ENCODE results near the gene WNT7A.

WNT7A gene

DNA sequence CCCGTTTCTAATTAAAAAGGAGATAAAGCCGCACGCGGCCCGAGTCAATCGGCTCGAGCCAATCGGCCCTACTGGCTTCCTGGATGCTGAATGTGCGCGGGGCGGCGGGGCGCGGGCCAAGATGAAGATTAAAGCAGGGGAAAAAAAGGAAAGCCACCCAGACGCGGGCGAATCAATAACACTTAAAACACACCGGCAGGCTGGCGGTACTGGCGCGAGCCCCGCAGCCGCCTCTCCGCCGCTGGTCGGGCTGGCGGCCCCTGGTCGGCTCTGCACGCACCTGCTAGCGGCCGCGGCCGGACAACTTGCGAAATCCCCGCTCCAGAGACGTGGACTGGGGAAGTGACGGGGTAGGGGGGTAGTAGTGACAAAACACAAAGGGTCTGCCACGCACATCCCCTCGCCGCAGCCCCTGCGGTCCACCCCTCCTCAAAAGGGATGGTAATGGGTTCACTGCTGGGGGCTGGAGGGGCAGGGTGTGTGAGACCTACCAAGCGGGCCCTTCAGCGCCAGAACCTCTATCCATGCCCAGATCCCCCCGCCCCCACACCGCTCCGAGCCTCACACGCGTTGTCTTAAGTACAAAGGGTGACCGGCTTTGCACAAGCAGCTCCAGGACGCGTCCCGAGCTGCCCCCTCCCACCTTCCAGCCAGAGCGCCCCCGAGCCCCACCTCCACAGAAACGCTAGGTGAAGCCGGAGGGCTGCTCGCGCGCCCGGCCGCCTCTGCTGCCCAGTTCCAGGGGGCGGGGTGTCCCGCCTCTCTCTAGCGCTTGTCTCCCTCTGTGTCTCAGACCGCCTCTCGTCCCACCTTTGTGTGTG, 1.4 kb downstream of the WNT7A start:
- H3K4me3 ChIP-seq (ENCODE audit: low read depth in 1 of 2, low read length in 1 of 2) = peak overlapping the region in 1 of 2 experiments; percentile 14
- H3K4me1 ChIP-seq (ENCODE audit: control insufficient read depth in 1 of 2, insufficient read depth in 1 of 2, low read depth in 1 of 2, low read length in 1 of 2) = peaks cover 2 to 3% of the 10 kb centered on the region in 2 experiments
- no peak overlapping the region for H3K27ac ChIP-seq
- H3K9me3 ChIP-seq = no peaks in the 10 kb centered on the region
- H3K36me3 ChIP-seq = no peaks in the 10 kb centered on the region
- H3K27me3 ChIP-seq = peaks cover 97% of the 10 kb centered on the region
- TF ChIP-seq, protein P1, sequence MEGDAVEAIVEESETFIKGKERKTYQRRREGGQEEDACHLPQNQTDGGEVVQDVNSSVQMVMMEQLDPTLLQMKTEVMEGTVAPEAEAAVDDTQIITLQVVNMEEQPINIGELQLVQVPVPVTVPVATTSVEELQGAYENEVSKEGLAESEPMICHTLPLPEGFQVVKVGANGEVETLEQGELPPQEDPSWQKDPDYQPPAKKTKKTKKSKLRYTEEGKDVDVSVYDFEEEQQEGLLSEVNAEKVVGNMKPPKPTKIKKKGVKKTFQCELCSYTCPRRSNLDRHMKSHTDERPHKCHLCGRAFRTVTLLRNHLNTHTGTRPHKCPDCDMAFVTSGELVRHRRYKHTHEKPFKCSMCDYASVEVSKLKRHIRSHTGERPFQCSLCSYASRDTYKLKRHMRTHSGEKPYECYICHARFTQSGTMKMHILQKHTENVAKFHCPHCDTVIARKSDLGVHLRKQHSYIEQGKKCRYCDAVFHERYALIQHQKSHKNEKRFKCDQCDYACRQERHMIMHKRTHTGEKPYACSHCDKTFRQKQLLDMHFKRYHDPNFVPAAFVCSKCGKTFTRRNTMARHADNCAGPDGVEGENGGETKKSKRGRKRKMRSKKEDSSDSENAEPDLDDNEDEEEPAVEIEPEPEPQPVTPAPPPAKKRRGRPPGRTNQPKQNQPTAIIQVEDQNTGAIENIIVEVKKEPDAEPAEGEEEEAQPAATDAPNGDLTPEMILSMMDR (IDR thresholded peaks at IDR 0.05) = no peak

DNA sequence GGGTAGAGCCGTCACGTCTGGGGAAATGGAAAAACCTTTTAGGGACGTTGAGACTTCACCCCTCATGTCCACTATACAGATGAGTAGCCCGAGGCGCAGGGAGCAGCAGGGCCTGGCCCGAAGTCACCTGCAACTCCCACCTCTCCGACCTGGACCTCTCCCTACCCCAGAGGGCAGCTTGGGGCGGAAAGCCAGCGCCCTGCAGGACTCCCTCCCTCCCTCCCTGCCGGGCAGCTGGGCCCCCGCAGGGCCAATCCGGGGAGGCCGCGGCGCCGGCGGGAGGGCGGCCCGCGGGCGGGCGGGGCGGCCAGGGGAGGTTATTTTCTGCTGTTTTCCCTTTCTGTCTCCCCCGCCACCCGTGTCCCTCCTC, 2.0 kb downstream of the WNT7A start:
- Histone ChIP-seq H3K27ac (no peak overlapping the region), H3K27me3 (peaks cover 91% of the 10 kb centered on the region), H3K36me3 (no peaks in the 10 kb centered on the region), H3K4me3 (ENCODE audit: low read depth in 1 of 2, low read length in 1 of 2) (no peak overlapping the region), H3K4me1 (ENCODE audit: control insufficient read depth in 1 of 2, insufficient read depth in 1 of 2, low read depth in 1 of 2, low read length in 1 of 2) (peaks cover 2 to 3% of the 10 kb centered on the region in 2 experiments), H3K9me3 (no peaks in the 10 kb centered on the region)
- TF ChIP-seq, protein P1 (IDR thresholded peaks at IDR 0.05) = no peak

DNA sequence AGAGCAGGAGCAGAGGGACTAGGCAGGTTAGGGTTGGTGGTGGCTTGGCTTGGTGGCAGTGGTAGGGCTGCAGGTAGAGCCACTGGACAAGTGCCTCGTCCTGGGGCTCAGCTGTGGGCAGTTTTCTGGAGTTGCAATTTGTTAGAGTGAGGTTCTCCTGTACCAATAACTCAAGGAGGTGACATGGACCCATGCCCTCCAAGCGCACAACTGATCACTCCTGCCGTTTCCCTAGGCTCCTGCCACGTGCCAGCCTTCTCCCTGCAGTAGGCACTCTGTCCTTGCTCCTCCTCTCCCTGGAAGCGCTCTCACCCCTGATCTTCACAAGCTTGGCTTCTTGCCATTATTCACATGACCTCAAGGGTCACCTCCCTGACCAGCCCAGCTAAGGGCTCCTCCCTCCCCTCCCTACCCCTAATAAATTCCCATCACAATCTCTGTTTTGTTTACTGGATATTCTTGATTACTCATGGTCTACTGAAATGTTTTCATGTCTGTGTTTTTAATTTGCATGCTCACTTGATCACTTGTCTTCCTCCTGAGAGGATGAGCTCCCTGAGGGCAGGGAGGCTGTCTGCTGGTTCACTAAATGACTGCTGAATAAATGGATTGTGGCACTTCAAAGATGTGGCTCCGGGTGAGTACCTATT, 3.3 kb downstream of the WNT7A start:
- Histone ChIP-seq H3K4me3 (ENCODE audit: low read depth in 1 of 2, low read length in 1 of 2) (no peak overlapping the region), H3K9me3 (no peaks in the 10 kb centered on the region), H3K27me3 (peaks cover 83% of the 10 kb centered on the region), H3K4me1 (ENCODE audit: control insufficient read depth in 1 of 2, insufficient read depth in 1 of 2, low read depth in 1 of 2, low read length in 1 of 2) (peaks cover 2 to 3% of the 10 kb centered on the region in 2 experiments), H3K36me3 (no peaks in the 10 kb centered on the region), H3K27ac (no peak overlapping the region)
- TF ChIP-seq, protein P1 (IDR thresholded peaks at IDR 0.05) = no peak

DNA sequence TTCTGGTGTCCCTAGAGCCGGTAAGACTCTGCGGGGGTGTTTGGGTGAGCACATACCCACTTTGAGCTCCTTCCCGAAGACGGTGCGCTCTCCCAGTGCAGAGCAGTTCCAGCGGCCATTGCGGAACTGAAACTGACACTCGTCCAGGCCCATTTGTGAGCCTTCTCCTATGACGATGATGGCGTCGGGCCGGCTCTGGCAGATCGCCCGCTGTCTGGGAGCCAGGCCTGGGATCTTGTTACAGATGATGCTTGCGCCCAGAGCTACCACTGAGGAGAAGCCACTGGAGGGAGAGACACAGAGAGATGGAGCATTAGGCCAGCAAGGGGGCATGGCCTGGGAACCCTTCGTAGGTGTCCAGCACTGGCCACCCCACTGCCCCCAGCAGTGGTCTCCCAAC, 5.0 kb downstream of the WNT7A start:
- Histone ChIP-seq H3K4me1 (ENCODE audit: control insufficient read depth in 1 of 2, insufficient read depth in 1 of 2, low read depth in 1 of 2, low read length in 1 of 2) (peaks cover 2 to 3% of the 10 kb centered on the region in 2 experiments), H3K9me3 (no peaks in the 10 kb centered on the region), H3K27ac (no peak overlapping the region), H3K36me3 (no peaks in the 10 kb centered on the region), H3K4me3 (ENCODE audit: low read depth in 1 of 2, low read length in 1 of 2) (no peak overlapping the region), H3K27me3 (peaks cover 67% of the 10 kb centered on the region)
- TF ChIP-seq, protein P1 (IDR thresholded peaks at IDR 0.05) = no peak

DNA sequence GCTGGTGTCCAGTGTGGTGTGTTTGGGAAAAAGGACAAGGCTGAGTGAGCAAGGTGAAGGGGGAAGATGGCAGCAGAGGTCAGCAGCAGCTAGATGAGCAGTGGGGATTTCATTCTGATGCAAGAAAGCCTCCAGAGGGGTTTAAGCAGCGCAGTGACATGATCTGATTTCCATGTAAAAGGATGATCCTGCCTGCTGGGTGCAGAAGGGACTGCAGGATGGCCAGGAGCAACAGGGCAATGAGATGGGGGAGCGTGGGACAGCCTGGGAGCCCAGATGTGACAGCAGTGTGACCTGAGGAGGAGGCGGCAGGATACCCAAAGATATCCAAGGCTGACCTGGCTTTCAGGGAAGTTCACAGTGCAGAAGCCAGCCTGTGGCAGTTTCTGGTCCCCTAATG, 6.1 kb downstream of the WNT7A start:
- H3K36me3 ChIP-seq = no peaks in the 10 kb centered on the region
- H3K9me3 ChIP-seq = no peaks in the 10 kb centered on the region

More for the DNA sequence above, 6.1 kb downstream of the WNT7A start:
- Histone ChIP-seq H3K4me3 (ENCODE audit: low read depth in 1 of 2, low read length in 1 of 2) (no peak overlapping the region), H3K27ac (no peak overlapping the region), H3K4me1 (ENCODE audit: control insufficient read depth in 1 of 2, insufficient read depth in 1 of 2, low read depth in 1 of 2, low read length in 1 of 2) (peaks cover 2 to 3% of the 10 kb centered on the region in 2 experiments), H3K27me3 (peaks cover 56% of the 10 kb centered on the region)
- TF ChIP-seq, protein P1 (IDR thresholded peaks at IDR 0.05) = no peak
